Neural crest cell (in vitro differentiated cells): ENCODE data around the gene SLC4A3. TPM values are rescaled to one million over a fixed set of nuclear protein-coding genes. Genes with fewer than 3 reads are reported as not detected.

Experiments used
- DNase-seq: peaks from one replicate; pipeline ENCODE4 v3.0.0; 2021; ENCODE audit warnings: low read depth, mixed read lengths, low spot score
- H3K27ac Mint-ChIP-seq: one replicate; pipeline ENCODE4 v1.8.0; 2021; ENCODE audit warnings: mild to moderate bottlenecking, mixed read lengths; ENCODE audit not compliant: unreplicated experiment
- H3K27me3 Mint-ChIP-seq: 2 replicates; pipeline ENCODE4 v1.8.0; 2021; ENCODE audit warnings: low read depth, mild to moderate bottlenecking, mixed read lengths
- H3K36me3 Mint-ChIP-seq: 2 replicates; pipeline ENCODE4 v1.8.0; 2021; ENCODE audit warnings: low read depth, mild to moderate bottlenecking, mixed read lengths
- H3K4me1 Mint-ChIP-seq: 2 replicates; pipeline ENCODE4 v1.8.0; 2021; ENCODE audit warnings: mixed read lengths
- H3K4me3 Mint-ChIP-seq: one replicate; pipeline ENCODE4 v1.8.0; 2021; ENCODE audit warnings: mild to moderate bottlenecking, mixed read lengths
- H3K9me3 Mint-ChIP-seq: 2 replicates; pipeline ENCODE4 v1.8.0; 2021; ENCODE audit warnings: mixed read lengths
- total RNA-seq: library from RNA; stranded (reverse); gene quantifications from 2 replicates; pipeline ENCODE4 v1.2.1, GENCODE V29; 2021
- TF ChIP-seq, protein P1 (sequence below): fragments of 200-600 bp; sonication (generic); conservative IDR thresholded peaks from 2 replicates; pipeline ENCODE4 v1.5.0; 2021; ENCODE audit warnings: antibody characterized with exemption, mild to moderate bottlenecking

SLC4A3 gene
- total RNA-seq, 1 donor from 2014 or later = 11.4 TPM

DNA sequence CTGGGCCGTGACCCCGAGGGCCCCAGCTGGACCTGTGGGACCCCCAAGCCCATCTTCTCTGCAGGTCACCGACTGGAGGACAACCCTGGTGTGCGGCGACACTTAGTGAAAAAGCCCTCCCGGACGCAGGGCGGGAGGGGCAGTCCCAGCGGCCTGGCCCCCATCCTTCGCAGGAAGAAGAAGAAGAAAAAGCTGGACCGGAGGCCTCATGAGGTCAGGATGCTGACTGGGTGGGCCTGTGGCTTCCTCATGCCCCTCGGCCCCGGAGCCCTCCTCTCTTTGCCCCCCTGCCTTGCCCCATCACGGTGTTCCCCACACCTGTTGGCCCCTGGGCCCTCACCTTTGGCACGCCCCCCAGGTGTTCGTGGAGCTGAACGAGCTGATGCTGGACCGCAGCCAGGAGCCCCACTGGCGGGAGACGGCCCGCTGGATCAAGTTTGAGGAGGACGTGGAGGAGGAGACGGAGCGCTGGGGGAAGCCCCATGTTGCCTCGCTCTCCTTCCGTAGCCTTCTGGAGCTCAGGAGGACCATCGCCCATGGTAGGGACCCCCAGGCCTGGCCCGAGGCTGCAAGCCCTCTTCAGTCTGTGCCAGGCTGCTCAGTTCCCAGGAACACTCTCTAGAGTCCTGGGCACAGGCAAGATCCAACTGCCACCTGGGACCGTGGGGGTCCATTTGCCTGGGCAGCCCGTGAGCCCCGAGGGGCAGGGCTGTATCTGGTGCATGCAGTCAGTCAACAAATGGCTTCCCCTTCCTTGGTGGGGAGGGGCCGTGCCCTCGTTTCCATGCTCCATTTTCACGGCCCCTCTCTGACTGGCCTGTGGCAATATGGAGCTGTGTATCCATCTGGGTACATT is 4.7 kb downstream of the SLC4A3 start:
- no peaks in the 10 kb centered on the region for H3K36me3 Mint-ChIP-seq
- TF ChIP-seq, protein P1, sequence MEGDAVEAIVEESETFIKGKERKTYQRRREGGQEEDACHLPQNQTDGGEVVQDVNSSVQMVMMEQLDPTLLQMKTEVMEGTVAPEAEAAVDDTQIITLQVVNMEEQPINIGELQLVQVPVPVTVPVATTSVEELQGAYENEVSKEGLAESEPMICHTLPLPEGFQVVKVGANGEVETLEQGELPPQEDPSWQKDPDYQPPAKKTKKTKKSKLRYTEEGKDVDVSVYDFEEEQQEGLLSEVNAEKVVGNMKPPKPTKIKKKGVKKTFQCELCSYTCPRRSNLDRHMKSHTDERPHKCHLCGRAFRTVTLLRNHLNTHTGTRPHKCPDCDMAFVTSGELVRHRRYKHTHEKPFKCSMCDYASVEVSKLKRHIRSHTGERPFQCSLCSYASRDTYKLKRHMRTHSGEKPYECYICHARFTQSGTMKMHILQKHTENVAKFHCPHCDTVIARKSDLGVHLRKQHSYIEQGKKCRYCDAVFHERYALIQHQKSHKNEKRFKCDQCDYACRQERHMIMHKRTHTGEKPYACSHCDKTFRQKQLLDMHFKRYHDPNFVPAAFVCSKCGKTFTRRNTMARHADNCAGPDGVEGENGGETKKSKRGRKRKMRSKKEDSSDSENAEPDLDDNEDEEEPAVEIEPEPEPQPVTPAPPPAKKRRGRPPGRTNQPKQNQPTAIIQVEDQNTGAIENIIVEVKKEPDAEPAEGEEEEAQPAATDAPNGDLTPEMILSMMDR = no peak
- DNase-seq = no peak
- H3K9me3 Mint-ChIP-seq = no peaks in the 10 kb centered on the region
- H3K4me3 Mint-ChIP-seq = no peak overlapping the region
- H3K4me1 Mint-ChIP-seq = no peaks in the 10 kb centered on the region
- no peak overlapping the region for H3K27ac Mint-ChIP-seq
- no peaks in the 10 kb centered on the region for H3K27me3 Mint-ChIP-seq

DNA sequence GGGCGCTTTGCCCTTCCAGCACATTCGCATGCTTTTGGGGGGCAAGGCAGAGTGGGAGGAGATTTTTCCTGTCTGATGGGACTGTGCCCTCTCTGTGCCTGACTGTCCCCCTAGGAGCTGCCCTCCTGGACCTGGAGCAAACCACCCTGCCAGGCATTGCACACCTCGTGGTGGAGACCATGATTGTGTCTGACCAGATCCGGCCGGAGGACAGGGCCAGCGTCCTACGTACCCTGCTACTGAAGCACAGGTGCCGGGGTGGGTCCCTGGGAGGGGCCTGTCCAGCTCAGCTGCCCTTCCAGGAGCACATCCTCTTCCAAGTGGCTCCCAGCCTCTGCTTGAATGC is 5.3 kb downstream of the SLC4A3 start:
- DNase-seq = no peak
- Mint-ChIP-seq H3K9me3 (no peaks in the 10 kb centered on the region), H3K36me3 (no peaks in the 10 kb centered on the region), H3K27me3 (no peaks in the 10 kb centered on the region), H3K27ac (no peak overlapping the region), H3K4me1 (no peaks in the 10 kb centered on the region), H3K4me3 (no peak overlapping the region)
- TF ChIP-seq, protein P1 = no peak

- no peaks in the 10 kb centered on the region for H3K9me3 Mint-ChIP-seq
- no peaks in the 10 kb centered on the region for H3K27me3 Mint-ChIP-seq
- TF ChIP-seq, protein P1 = no peak
- H3K36me3 Mint-ChIP-seq = no peaks in the 10 kb centered on the region
- H3K4me1 Mint-ChIP-seq = no peaks in the 10 kb centered on the region
- no peak for DNase-seq
- no peak overlapping the region for H3K4me3 Mint-ChIP-seq
- no peak overlapping the region for H3K27ac Mint-ChIP-seq
Measured at GRCh38 chr2:219633276-219634065, 6.0 kb downstream of the SLC4A3 start.

DNA sequence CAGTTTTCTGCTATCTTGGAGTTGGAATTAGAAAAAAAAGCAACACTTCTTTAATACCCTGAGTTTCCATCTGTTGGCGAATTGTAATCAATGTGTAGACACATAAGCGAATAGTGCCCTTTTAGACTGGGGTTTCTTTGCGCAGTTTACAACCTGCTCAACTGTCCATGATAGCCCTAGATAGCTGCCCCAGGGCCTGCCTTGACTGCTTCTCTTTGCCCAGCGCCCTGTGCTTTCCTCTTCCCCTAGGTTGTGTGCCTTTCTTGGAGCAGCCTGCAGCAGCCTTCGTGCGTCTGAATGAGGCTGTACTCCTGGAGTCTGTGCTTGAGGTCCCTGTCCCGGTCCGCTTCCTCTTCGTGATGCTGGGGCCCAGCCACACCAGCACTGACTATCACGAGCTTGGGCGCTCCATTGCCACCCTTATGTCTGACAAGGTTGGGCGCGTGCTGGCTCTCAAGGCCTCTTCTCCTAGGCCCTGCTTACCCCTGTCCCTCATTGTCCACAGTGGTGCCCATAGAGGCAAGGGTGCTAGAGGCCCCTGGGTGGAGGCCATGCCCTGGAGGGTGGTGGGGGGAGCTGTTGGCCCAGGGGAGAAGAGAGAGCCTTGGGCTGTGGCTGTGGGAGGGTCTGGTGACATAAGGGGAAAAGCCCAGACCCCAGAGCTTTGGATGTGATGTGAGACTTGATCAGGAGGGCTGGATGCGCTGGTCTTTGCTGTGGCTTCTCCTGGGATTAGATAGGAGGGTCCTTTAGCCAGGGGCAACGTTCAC is 6.9 kb downstream of the SLC4A3 start:
- Mint-ChIP-seq H3K4me1 (no peaks in the 10 kb centered on the region), H3K9me3 (no peaks in the 10 kb centered on the region), H3K4me3 (peak overlapping the region; percentile 13), H3K36me3 (no peaks in the 10 kb centered on the region), H3K27me3 (no peaks in the 10 kb centered on the region), H3K27ac (no peak overlapping the region)
- DNase-seq = no peak
- TF ChIP-seq, protein P1 = no peak

GRCh38 chr2:219634951-219635751 is 7.7 kb downstream of the SLC4A3 start:
- no peaks in the 10 kb centered on the region for H3K9me3 Mint-ChIP-seq
- H3K4me3 Mint-ChIP-seq = no peak overlapping the region
- no peak overlapping the region for H3K27ac Mint-ChIP-seq
- no peaks in the 10 kb centered on the region for H3K4me1 Mint-ChIP-seq
- H3K27me3 Mint-ChIP-seq = no peaks in the 10 kb centered on the region
- no peak for DNase-seq
- no peaks in the 10 kb centered on the region for H3K36me3 Mint-ChIP-seq
- TF ChIP-seq, protein P1 = no peak
